Body of pancreas (tissue), 4 donors: ENCODE results near the gene CYB5RL.

Source experiments
- CTCF ChIP-seq, 7 experiments: fragments of 450-650 bp in 4 of 7; fragments of 200-600 bp in 3 of 7; sonication (generic) in 3 of 7; IDR thresholded peaks; one replicate each; pipeline ENCODE4 v1.5.1; 2016 to 2019; ENCODE audit warnings: antibody characterized with exemption in 7 of 7
- POLR2A ChIP-seq, 3 donors: fragments of 450-650 bp; IDR thresholded peaks; one replicate each; pipeline ENCODE4 v1.6.1; 2016; ENCODE audit warnings: antibody characterized with exemption in 3 of 3, mild to moderate bottlenecking in 2 of 3

- TF ChIP-seq POLR2A (IDR thresholded peaks at IDR 0.05): no peak
- TF ChIP-seq CTCF (IDR thresholded peaks at IDR 0.05): no peak
Observed at GRCh38 chr1:54225378-54225777, 25.5 kb upstream of the CYB5RL start.
